ENCODE data around the gene INTS15. TPM values are rescaled to one million over a fixed set of nuclear protein-coding genes. Genes with fewer than 3 reads are reported as not detected.
A peak's percentile ranks its signal among the peaks of the same experiment; 100 is the strongest.
"Not testable (repeated sequence)": the region's sequence is repeated elsewhere in the genome, so short reads cannot be mapped to it uniquely, and the experiment has no call there.

INTS15 gene
- total RNA-seq, 2 donors from 2014 or later = 16.0 to 20.6 TPM

- no peak for DNase-seq (ENCODE audit: low spot score)
- intact Hi-C loops (cut with DNase I) = no loop called here
Measured at GRCh38 chr7:6614953-6615722, 25.3 kb downstream of the INTS15 start, which contains the start of gene ZNF853. Gene ZNF853 (plus strand): TSS chr7:6615610. CDS start chr7:6616175, 565 bp downstream.

- intact Hi-C loops (cut with DNase I) = no loop called here
- DNase-seq (ENCODE audit: low spot score) = no peak
Measured at GRCh38 chr7:6615723-6616555, 26.1 kb downstream of the INTS15 start.

- no peak for DNase-seq (ENCODE audit: low spot score)
- intact Hi-C loops (cut with DNase I) = no loop called here
Measured at GRCh38 chr7:6616854-6617643, 27.2 kb downstream of the INTS15 start.

GRCh38 chr7:6618621-6619020, 28.8 kb downstream of the INTS15 start:
- DNase-seq (ENCODE audit: low spot score) = no peak
- intact Hi-C loops (cut with DNase I) = no loop called here

GRCh38 chr7:6619961-6620360, 30.1 kb downstream of the INTS15 start:
- no peak for DNase-seq (ENCODE audit: low spot score)
- intact Hi-C loops (cut with DNase I) = no loop called here

- intact Hi-C loops (cut with DNase I) = no loop called here
- no peak for DNase-seq (ENCODE audit: low spot score)
Measured at GRCh38 chr7:6621195-6622133, 31.6 kb downstream of the INTS15 start.

- no peak for DNase-seq (ENCODE audit: low spot score)
- intact Hi-C loops (cut with DNase I) = no loop called here
Measured at GRCh38 chr7:6622134-6622710, 32.4 kb downstream of the INTS15 start.

GRCh38 chr7:6623589-6624245, 33.9 kb downstream of the INTS15 start:
- intact Hi-C loops (cut with DNase I) = no loop called here
- no peak for DNase-seq (ENCODE audit: low spot score)

GRCh38 chr7:6624246-6624611, 34.4 kb downstream of the INTS15 start:
- intact Hi-C loops (cut with DNase I) = no loop called here
- no peak for DNase-seq (ENCODE audit: low spot score)

- intact Hi-C loops (cut with DNase I) = no loop called here
Measured at GRCh38 chr7:6628045-6628444, 38.2 kb downstream of the INTS15 start.

GRCh38 chr7:6630007-6630849, 40.4 kb downstream of the INTS15 start:
- intact Hi-C loops (cut with DNase I) = no loop called here
- DNase-seq (ENCODE audit: low spot score) = no peak

More at GRCh38 chr7:6628045-6628444, 38.2 kb downstream of the INTS15 start:
- DNase-seq (ENCODE audit: low spot score) = no peak

- intact Hi-C loops (cut with DNase I) = no loop called here
- DNase-seq (ENCODE audit: low spot score) = no peak
Measured at GRCh38 chr7:6631605-6632004, 41.8 kb downstream of the INTS15 start.

- no peak for DNase-seq (ENCODE audit: low spot score)
- intact Hi-C loops (cut with DNase I) = no loop called here
Measured at GRCh38 chr7:6634021-6634420, 44.2 kb downstream of the INTS15 start.

- intact Hi-C loops (cut with DNase I); DNase-seq (ENCODE audit: low spot score): not testable (repeated sequence)
Measured at GRCh38 chr7:6634971-6635370, 45.1 kb downstream of the INTS15 start.

- peak; percentile 89 for DNase-seq (ENCODE audit: low spot score)
- intact Hi-C loops (cut with DNase I) = no loop called here
Measured at GRCh38 chr7:6636741-6637543, 47.1 kb downstream of the INTS15 start, which contains the start of gene ZNF316. Gene ZNF316 (plus strand): TSS chr7:6637318. CDS start chr7:6642410, 5,092 bp downstream.
